Posterior vena cava (tissue), 2 donors: Measurements from ENCODE around the gene VASN. TPM values are rescaled to one million over a fixed set of nuclear protein-coding genes. Genes with fewer than 3 reads are reported as not detected.
"Not testable (repeated sequence)": the region's sequence is repeated elsewhere in the genome, so short reads cannot be mapped to it uniquely, and the experiment has no call there.

Experiments used
- DNase-seq: peaks from one replicate; pipeline ENCODE4 v3.0.0-alpha.2; 2020; ENCODE audit warnings: low spot score
- intact Hi-C, 2 donors: fragments of 100-400 bp; cut with DNase I; formaldehyde crosslinking; loops; one replicate each; pipeline versions ENCODE4 v1.14.1 to v1.14.2; 2022 to 2023
- total RNA-seq, 2 donors: library from RNA; stranded (reverse); fragmentation: NEBNext Ultra II Directional; extraction: Animal tissue kit (Norgen Biotek cat#: 25700); gene quantifications; one replicate each; pipeline ENCODE4 v1.2.1, GENCODE V29; 2021
- donor health status: DM: yes; HTN: yes; CAD: no.
- donor health status: DM: yes; HTN: yes; CAD: no.

The VASN gene
- total RNA-seq, 2 donors from 2014 or later, result 67.1 to 89.3 TPM

GRCh38 chr16:4390266-4391260 is 18.9 kb downstream of the VASN start:
- intact Hi-C loops, result no loop called here

DNA sequence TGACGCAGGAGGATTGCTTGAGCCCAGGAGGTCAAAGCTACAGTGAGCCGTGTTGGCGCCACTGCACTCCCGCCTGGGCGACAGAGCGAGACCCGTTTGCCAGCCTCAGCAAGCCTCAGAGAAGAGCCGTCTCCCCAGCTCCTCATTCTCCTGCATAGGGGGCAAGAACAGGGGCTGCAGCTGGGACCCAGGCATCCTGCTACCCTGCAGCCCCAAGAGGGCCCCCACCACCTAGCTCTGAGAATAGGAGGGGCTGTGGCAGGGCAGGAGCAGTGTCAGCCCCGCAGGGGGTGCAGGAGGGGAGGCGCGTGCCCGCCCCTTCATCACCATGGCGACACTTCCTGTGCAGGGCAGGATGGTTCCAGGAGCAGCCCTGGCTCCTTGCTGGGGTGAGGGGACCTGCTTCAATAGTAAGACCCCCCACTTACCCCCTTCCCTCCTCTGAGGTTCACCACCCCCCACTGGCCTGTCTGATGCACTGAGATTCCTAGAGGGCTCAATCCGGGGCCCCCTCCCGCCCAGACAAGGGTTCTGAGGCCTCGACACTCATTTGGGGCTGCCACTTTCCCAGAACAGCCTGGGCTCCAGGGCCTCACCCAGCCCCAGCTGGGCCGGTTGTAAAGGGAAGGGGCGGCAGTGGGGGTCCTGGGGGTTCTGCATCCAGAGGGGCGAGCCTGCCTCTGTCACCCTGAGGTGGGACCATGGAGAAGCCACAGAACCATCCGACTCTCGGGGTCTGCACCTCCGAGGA is 20.2 kb downstream of the VASN start:
- intact Hi-C loops, result no loop called here
- DNase-seq, result no peak

More at GRCh38 chr16:4390266-4391260, 18.9 kb downstream of the VASN start:
- no peak for DNase-seq

DNA sequence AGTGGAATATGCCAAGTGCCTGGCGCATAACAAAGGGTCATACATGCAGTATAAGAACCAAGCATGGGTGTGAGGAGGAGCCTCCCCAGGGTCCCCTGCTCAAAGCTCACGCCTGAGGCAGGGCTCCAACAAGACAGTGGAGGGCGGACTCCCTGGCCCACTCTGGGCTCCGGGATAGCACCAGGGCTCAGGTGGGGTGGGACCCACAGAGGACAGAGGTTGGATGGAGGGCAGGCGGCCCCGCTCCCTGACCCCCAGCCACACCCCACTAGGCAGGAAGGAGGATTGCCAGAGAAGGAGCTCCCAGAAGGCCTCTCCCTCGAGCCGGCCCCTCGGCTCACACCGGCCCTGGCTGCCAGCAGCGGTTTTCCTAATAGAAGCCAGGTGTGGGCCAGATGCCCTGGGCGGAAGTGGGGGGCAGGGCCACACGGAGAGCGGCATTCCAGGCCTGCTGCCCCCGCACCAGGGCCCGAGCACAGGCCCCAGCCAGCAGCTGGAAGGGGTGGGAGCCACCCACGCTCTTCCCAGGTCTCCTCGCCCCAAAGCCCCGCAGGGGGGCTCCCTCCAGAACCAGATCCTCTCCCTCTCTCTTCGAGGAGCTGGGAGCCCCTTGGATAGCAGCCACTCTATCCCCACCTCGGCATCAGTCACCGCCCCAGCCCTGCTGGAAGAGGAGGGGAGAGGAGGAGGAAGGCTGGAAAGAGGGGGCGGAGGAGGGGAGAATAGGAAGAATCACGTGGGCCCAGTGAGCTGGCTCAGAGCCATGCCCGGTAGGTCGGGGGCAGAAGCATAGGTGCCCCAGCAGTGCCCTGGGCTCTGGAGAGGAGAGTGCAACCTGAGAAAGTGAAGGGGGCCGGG is 21.0 kb downstream of the VASN start:
- intact Hi-C loops, result no loop called here
- DNase-seq, result no peak

DNA sequence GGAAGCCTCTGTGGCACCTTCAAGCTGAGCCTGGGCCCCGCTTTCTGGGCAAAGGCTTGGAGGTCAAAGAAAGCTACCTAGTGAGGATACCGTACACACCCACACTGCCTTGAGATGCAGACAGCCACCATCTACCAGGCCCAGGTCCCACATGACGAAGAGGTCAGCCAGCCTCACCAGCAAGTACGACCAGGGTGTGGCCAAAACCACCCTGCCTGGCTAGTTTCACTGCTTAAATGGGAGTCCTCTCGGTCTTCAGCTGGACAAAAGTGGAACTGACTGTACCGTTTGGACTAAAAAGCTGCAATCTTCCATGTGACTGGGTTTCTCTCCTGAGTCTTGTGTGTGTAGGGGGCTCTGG is 21.6 kb downstream of the VASN start:
- intact Hi-C loops, result no loop called here
- DNase-seq, result no peak

DNA sequence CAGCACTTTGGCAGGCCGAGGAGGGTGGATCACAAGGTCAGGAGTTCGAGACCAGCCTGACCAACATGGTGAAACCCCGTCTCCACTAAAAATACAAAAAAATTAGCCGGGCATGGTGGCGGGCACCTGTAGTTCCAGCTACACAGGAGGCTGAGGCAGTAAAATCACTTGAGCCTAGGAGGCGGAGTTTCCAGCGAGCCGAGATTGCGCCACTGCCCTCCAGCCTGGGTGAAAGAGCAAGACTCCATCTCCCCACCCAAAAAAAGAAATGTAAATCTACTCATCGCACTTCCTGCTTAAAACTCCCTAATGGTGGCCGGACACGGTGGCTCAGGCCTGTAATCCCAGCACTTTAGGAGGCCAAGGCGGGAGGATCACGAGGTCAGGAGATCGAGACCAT is 22.2 kb downstream of the VASN start:
- intact Hi-C loops, DNase-seq: not testable (repeated sequence)

GRCh38 chr16:4395055-4395726 is 23.5 kb downstream of the VASN start:
- no peak for DNase-seq
- intact Hi-C loops, result no loop called here

DNA sequence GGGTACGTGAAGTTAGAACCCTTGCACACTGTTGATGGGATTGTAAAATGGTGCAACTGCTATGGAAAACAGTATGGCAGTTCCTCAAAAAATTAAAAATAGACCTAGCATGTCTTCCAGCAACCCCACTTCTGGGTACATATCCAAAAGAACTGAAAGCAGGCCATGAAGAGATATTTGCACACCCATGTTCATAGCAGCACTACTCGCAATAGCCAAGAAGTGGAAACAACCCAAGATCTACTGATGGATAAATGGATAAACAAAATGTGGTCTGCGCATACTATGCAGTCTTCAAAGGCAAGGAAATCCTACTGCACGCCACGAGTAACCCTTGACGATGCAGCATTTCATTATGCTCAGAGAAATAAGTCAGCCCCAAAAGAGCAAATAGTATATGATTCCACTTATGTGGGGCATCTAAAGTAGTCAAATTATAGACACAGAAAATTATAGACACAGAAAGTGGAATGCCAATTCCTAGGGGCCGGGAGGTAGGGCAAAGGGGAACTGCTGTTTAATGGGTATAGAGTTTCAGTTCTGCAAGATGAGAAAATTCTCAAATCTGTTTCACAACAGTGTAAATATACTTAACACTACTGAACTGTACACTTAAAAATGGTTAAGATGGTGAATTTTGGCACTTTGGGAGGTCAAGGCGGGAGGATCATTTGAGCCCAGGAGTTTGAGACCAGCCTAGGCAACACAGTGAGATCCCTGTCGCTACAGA is 27.5 kb downstream of the VASN start:
- intact Hi-C loops, result no loop called here
- DNase-seq, result no peak

- DNase-seq, result no peak
- intact Hi-C loops, result no loop called here
Measured at GRCh38 chr16:4401094-4401501, 29.4 kb downstream of the VASN start.

DNA sequence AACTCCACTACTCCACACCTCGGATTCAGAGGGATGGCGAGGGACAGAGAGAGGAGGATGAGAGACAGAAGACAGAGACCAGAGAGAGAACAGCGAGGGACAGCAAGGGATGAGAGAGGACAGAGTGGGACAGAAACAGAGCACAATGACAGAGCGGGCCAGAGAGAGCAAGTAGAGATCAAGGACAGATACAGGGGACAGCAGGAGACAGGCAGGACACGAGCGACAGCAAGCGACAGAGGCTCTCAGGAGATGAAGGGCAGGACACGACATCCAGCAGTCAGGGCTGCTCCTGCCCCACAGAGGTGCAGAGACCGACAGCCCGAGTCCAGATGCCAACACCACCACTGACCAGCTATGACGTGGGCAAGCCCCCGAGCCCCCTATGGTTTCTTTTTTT is 29.9 kb downstream of the VASN start:
- no peak for DNase-seq
- intact Hi-C loops, result no loop called here

- intact Hi-C loops, result loop anchor here (1.0 to 2.0 kb wide), 2 partner anchors 44 to 46 kb away; no protein-coding TSS in a partner anchor
- DNase-seq, result peak; percentile 95
Measured at GRCh38 chr16:4402439-4403132, 30.9 kb downstream of the VASN start.

GRCh38 chr16:4403133-4403949 is 31.7 kb downstream of the VASN start:
- DNase-seq, result no peak
- intact Hi-C loops, result loop anchor here (1.0 to 2.0 kb wide), 2 partner anchors 45 to 47 kb away; no protein-coding TSS in a partner anchor

- no peak for DNase-seq
- intact Hi-C loops, result loop anchor here in 1 of 2 donors (2.0 kb wide), 1 partner anchor 70 kb away; no protein-coding TSS in a partner anchor
Measured at GRCh38 chr16:4404247-4404966, 32.8 kb downstream of the VASN start.

DNA sequence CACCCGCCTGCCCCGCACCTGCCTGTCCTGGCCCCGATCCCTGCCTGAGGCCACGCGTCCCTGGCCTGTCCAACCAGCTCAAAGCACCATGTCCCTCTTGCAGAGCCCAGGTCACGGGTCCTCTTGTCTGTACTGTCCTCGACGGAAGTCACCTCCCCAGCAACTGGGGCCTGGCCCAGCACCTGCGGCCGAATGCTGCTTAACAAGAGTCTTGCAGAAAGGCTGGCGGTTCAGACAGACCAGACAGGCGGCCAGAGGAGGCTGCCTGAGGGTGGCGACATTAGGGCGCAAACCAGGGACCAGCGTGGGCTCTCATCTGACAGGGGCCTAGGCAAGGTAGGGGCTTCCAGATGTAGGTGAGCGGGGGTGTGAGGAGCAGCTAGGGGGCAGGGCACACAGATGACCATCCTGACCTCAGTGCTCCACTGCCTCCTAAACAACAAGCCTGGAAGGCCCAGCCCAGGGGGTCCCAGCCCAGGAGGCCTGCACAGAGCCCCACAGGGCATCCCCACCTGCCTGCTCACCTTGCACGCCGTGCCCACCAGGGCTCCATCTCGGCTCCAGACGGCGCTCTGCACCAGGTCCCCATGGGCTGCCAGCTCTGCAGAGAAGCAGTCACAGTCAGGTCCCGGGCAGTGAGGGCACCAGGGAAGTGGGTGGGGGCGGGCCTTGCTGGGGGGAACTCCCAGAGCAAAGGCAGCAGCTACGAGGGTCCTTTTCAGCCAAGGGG is 33.5 kb downstream of the VASN start:
- intact Hi-C loops, result loop anchor here in 1 of 2 donors (2.0 kb wide), 1 partner anchor 70 kb away; no protein-coding TSS in a partner anchor
- DNase-seq, result no peak

GRCh38 chr16:4407543-4408322 is 36.1 kb downstream of the VASN start:
- no peak for DNase-seq
- intact Hi-C loops, result no loop called here

DNA sequence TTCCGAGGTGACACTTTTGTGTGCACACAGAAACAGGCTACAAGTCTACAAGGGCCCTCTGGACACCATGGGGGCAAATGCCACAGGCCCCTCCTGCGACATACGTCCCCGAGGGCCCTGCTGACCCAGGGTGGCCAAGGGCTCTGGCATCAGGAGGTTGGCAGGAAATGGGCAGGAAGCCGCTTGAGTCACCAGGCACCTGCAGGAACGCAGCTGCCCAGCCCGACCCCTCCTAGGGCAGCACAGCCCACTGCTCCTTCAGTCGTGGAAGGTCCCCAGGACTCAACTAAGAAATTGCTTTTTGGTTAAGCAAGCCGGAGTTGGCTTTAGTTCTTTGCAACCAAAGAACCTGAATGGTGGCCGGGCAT is 36.7 kb downstream of the VASN start:
- DNase-seq, result no peak
- intact Hi-C loops, result no loop called here
